Lung (tissue), 12 donors: ENCODE results near the gene MSH5. TPM values are rescaled to one million over a fixed set of nuclear protein-coding genes. Genes with fewer than 3 reads are reported as not detected.
A peak's percentile ranks its signal among the peaks of the same experiment; 100 is the strongest.

ENCODE experiments used
- ATAC-seq: fragments of 200-7000 bp; cut with Tn5 transposase; one replicate; pipeline ENCODE4 v1.9.1; 2020; ENCODE audit warnings: moderate number of reproducible peaks; ENCODE audit not compliant: insufficient read depth, low FRiP score
- DNase-seq, 3 donors: peaks; one replicate each; pipeline ENCODE4 v3.0.0-alpha.2; 2013 to 2017
- H3K27ac ChIP-seq, 2 donors: one replicate each; pipeline ENCODE4 v1.5.1; 2013; ENCODE audit warnings: mild to moderate bottlenecking in 2 of 2, moderate library complexity in 2 of 2, control low read depth in 1 of 2, inconsistent platforms in 1 of 2, low read depth in 1 of 2, low read length in 1 of 2
- H3K27me3 ChIP-seq, 3 donors: one replicate each; pipeline ENCODE4 v1.5.1; 2013; ENCODE audit warnings: low read length in 2 of 3; ENCODE audit not compliant: control insufficient read depth in 3 of 3, insufficient read depth in 3 of 3
- H3K36me3 ChIP-seq, 4 donors: one replicate each; pipeline ENCODE4 v1.5.1; 2013; ENCODE audit warnings: low read length in 4 of 4, mild to moderate bottlenecking in 1 of 4, moderate library complexity in 1 of 4; ENCODE audit not compliant: control insufficient read depth in 4 of 4, insufficient read depth in 4 of 4
- H3K4me1 ChIP-seq, 5 donors: one replicate each; pipeline ENCODE4 v1.5.1; 2013; ENCODE audit warnings: low read length in 5 of 5, mild to moderate bottlenecking in 2 of 5, moderate library complexity in 1 of 5; ENCODE audit not compliant: control insufficient read depth in 5 of 5, insufficient read depth in 5 of 5
- H3K4me3 ChIP-seq: one replicate; pipeline ENCODE4 v1.5.1; 2013; ENCODE audit warnings: mild to moderate bottlenecking, control low read depth, moderate library complexity
- H3K9ac ChIP-seq, 2 donors: one replicate each; pipeline ENCODE4 v1.5.1; 2013; ENCODE audit warnings: low read length in 2 of 2, control low read depth in 1 of 2; ENCODE audit not compliant: insufficient read depth in 1 of 2
- H3K9me3 ChIP-seq, 4 donors: one replicate each; pipeline ENCODE4 v1.5.1; 2013; ENCODE audit warnings: low read length in 3 of 4, mild to moderate bottlenecking in 1 of 4, moderate library complexity in 1 of 4; ENCODE audit not compliant: control insufficient read depth in 4 of 4, insufficient read depth in 3 of 4
- WGBS, 2 donors: extraction: QIAGEN DNeasy Blood & Tissue Kit; methylation state at CpG; one replicate each; pipeline ENCODE4 v1.1.7; 2013; 5-methylcytosine and 5-hydroxymethylcytosine counted together
- polyA plus RNA-seq, 2 donors: library from polyadenylated mRNA; stranded (reverse); fragments of 200-250 nt; gene quantifications; one replicate each; pipeline ENCODE4 v1.2.1, GENCODE V29; 2013
- total RNA-seq, 2 donors: library from RNA; depleted of rRNA in 1 of 2; stranded (reverse); fragments of >200 nt in 1 of 2; gene quantifications; one replicate each; pipeline ENCODE4 v1.2.1, GENCODE V29; 2014 to 2021
- TF ChIP-seq, protein P1 (sequence below): IDR thresholded peaks from 2 replicates; pipeline ENCODE4 v1.5.1; 2012; ENCODE audit warnings: mild to moderate bottlenecking; ENCODE audit errors: control extremely low read depth, extremely low read depth
- donor health status: control.
- donor health status: control.
- donor health status: Bipolar disorder and iron deficiency.
- donor health status: healthy.
- donor health status: DM: yes; HTN: yes; CAD: no.

Gene MSH5
- total and polyA plus RNA-seq, 4 donors: 4.5 to 17.8 (median 13.4) TPM

DNA sequence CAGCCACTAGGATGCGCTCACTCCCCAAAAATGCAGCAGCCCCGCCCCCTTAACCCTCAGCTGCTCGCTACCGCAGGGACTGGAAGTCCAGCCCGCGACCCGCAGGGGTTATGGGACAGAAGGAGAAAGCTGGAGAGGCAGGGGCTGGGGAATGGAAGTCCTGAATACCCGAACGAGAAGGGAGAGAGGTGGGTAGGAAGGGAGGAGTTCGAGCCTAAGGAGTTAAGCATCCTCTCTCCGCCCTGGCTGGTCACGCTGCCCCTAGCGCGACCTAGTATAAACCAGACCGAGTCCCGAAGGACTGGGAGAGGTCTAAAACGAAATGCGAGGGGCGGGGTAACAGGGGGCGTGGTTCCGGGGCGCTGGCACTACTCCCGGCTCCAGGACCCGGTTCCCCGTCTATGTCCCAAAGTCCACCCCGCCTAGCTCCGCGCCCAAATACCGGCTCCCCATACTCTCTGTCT, 10.3 kb upstream of the MSH5 start:
- Histone ChIP-seq H3K27ac (peak overlapping the region; percentile 90 to 93), H3K9me3 (no peaks in the 10 kb centered on the region), H3K27me3 (no peaks in the 10 kb centered on the region), H3K9ac (peak overlapping the region; percentile 70 to 78), H3K4me1 (peaks cover 0 to 20% (median 7%) of the 10 kb centered on the region in 5 donors), H3K36me3 (peaks cover 9 to 47% (median 36%) of the 10 kb centered on the region in 4 donors), H3K4me3 (peak overlapping the region; percentile 36)
- DNase-seq (peak; percentile 94 to 97 (median 95)), ATAC-seq (peak; percentile 77)
- WGBS, 2 donors: 0 to 1% methylated on average over 29 of the region's 29 CpGs
- TF ChIP-seq, protein P1, sequence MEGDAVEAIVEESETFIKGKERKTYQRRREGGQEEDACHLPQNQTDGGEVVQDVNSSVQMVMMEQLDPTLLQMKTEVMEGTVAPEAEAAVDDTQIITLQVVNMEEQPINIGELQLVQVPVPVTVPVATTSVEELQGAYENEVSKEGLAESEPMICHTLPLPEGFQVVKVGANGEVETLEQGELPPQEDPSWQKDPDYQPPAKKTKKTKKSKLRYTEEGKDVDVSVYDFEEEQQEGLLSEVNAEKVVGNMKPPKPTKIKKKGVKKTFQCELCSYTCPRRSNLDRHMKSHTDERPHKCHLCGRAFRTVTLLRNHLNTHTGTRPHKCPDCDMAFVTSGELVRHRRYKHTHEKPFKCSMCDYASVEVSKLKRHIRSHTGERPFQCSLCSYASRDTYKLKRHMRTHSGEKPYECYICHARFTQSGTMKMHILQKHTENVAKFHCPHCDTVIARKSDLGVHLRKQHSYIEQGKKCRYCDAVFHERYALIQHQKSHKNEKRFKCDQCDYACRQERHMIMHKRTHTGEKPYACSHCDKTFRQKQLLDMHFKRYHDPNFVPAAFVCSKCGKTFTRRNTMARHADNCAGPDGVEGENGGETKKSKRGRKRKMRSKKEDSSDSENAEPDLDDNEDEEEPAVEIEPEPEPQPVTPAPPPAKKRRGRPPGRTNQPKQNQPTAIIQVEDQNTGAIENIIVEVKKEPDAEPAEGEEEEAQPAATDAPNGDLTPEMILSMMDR: peak; percentile 37

DNA sequence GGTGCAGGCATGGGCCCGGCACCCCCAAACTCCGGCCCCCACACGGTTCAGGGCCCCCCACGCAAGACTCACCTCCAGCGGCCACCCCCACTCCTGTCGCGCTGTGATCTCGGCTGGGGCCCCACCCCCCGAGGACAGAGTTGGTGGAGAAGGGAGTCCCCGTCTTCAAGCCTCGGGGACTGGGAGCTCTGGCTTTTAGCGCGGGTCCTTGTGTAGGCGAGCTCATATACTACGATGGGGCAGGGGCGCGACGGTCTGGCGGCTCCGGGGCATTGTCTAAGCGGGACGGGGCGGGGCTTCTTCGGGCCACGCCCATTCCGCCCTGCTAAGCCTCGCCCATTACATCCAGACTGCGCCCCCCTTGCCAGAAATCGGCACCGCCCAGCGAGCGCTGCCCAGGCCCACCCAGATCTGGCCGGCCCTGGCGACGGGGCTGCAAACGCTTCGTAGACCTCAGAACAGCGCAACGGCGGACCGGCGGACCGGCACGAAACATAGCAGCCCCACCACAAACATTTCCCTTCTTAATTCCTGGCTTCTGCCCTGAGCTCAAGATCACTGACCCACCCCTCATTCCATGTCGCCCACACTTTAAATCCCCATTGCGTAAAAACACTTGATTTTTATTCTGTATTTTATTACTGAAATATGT, 9.7 kb upstream of the MSH5 start:
- peaks cover 9 to 47% (median 36%) of the 10 kb centered on the region in 4 donors for H3K36me3 ChIP-seq
- H3K27ac ChIP-seq: peak overlapping the region; percentile 90 to 93
- H3K9ac ChIP-seq: peak overlapping the region; percentile 70 to 78
- WGBS, 2 donors: 3 to 4% methylated on average over 37 to 46 of the region's 46 CpGs
- TF ChIP-seq, protein P1: no peak
- peaks cover 0 to 25% (median 7%) of the 10 kb centered on the region in 5 donors for H3K4me1 ChIP-seq
- ATAC-seq (peak; percentile 80), DNase-seq (peak; percentile 97)
- H3K9me3 ChIP-seq: no peaks in the 10 kb centered on the region
- no peaks in the 10 kb centered on the region for H3K27me3 ChIP-seq
- H3K4me3 ChIP-seq: peak overlapping the region; percentile 36

DNA sequence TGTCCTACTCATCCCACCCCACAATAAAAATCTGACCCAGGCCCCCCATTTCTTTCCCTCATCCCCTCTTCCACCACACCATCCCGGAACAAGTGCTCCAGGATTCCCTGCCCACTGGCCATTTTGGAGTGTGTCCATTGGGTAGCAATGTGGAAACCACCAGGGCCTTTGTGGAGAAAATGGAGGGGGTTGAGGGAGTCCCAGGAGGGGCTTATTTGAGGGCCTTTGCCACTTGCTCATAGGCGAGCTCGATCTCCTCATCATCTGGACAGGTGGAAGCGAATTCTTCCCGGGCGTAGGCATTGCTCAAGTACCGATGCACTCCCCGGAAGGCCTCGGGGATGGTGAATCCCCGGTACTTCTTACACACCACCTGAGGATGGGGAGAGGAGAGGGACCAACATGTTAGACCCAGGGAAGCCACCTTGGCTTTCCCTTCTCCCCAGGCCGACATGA, 9.1 kb upstream of the MSH5 start:
- TF ChIP-seq, protein P1: no peak
- no peak for ATAC-seq
- H3K27ac ChIP-seq: peak overlapping the region; percentile 90 to 93
- no peak overlapping the region for H3K9ac ChIP-seq
- H3K4me3 ChIP-seq: no peak overlapping the region
- DNase-seq: no peak
- no peaks in the 10 kb centered on the region for H3K9me3 ChIP-seq
- H3K36me3 ChIP-seq: peaks cover 9 to 47% (median 35%) of the 10 kb centered on the region in 4 donors
- 91% methylated on average over 11 of the region's 11 CpGs for WGBS, 2 donors
- H3K4me1 ChIP-seq: peaks cover 0 to 25% (median 7%) of the 10 kb centered on the region in 5 donors
- no peaks in the 10 kb centered on the region for H3K27me3 ChIP-seq
